ENCODE results near the gene CYYR1. TPM values are rescaled to one million over a fixed set of nuclear protein-coding genes. Genes with fewer than 3 reads are reported as not detected.

Gene CYYR1
- total RNA-seq, 1 donor from 2014 or later, result 3.7 TPM

GRCh38 chr21:26593800-26594199, 20.7 kb upstream of the CYYR1 start:
- no peak for TF ChIP-seq CTCF (conservative IDR thresholded peaks at IDR 0.05; ENCODE audit: low read depth, low read length)
- no peak overlapping the region for H3K4me3 ChIP-seq (ENCODE audit: low read depth, low read length)
- DNase-seq (ENCODE audit: low read depth), result no peak

GRCh38 chr21:26591543-26591942, 18.5 kb upstream of the CYYR1 start:
- DNase-seq (ENCODE audit: low read depth), result no peak
- no peak for TF ChIP-seq CTCF (conservative IDR thresholded peaks at IDR 0.05; ENCODE audit: low read depth, low read length)

GRCh38 chr21:26588446-26588845, 15.4 kb upstream of the CYYR1 start:
- TF ChIP-seq CTCF (conservative IDR thresholded peaks at IDR 0.05; ENCODE audit: low read depth, low read length), result no peak
- no peak overlapping the region for H3K4me3 ChIP-seq (ENCODE audit: low read depth, low read length)
- no peak for DNase-seq (ENCODE audit: low read depth)

More at GRCh38 chr21:26591543-26591942, 18.5 kb upstream of the CYYR1 start:
- H3K4me3 ChIP-seq (ENCODE audit: low read depth, low read length), result no peak overlapping the region

- no peak overlapping the region for H3K4me3 ChIP-seq (ENCODE audit: low read depth, low read length)
- no peak for TF ChIP-seq CTCF (conservative IDR thresholded peaks at IDR 0.05; ENCODE audit: low read depth, low read length)
- DNase-seq (ENCODE audit: low read depth), result no peak
Measured at GRCh38 chr21:26587736-26588201, 14.7 kb upstream of the CYYR1 start.

- no peak for DNase-seq (ENCODE audit: low read depth)
- no peak for TF ChIP-seq CTCF (conservative IDR thresholded peaks at IDR 0.05; ENCODE audit: low read depth, low read length)
- H3K4me3 ChIP-seq (ENCODE audit: low read depth, low read length), result no peak overlapping the region
Measured at GRCh38 chr21:26583769-26584168, 10.7 kb upstream of the CYYR1 start.

GRCh38 chr21:26581818-26582217, 8.7 kb upstream of the CYYR1 start:
- TF ChIP-seq CTCF (conservative IDR thresholded peaks at IDR 0.05; ENCODE audit: low read depth, low read length), result no peak
- DNase-seq (ENCODE audit: low read depth), result no peak
- no peak overlapping the region for H3K4me3 ChIP-seq (ENCODE audit: low read depth, low read length)

- no peak for TF ChIP-seq CTCF (conservative IDR thresholded peaks at IDR 0.05; ENCODE audit: low read depth, low read length)
- DNase-seq (ENCODE audit: low read depth), result no peak
- peak overlapping the region; percentile 57 for H3K4me3 ChIP-seq (ENCODE audit: low read depth, low read length)
Measured at GRCh38 chr21:26572076-26572701, 897 bp downstream of the CYYR1 start.

All from epithelial cell of proximal tubule (primary cell).